ENCODE data around the gene MMP20. TPM values are rescaled to one million over a fixed set of nuclear protein-coding genes. Genes with fewer than 3 reads are reported as not detected.

MMP20 gene
- polyA plus RNA-seq, 3 donors: not detected

- Mint-ChIP-seq H3K27me3 (ENCODE audit: low read depth in 3 of 3) (peaks cover 0 to 3% (median 2%) of the 10 kb centered on the region in 3 donors), H3K9me3 (peaks cover 3 to 18% (median 11%) of the 10 kb centered on the region in 7 donors), H3K36me3 (no peaks in the 10 kb centered on the region), H3K4me3 (no peak overlapping the region), H3K4me1 (peaks cover 31% of the 10 kb centered on the region), H3K27ac (no peak overlapping the region)
- H3K4me2 ChIP-seq (replicated peaks; ENCODE audit: extremely low read depth, low read length, poor library complexity, severe bottlenecking): no peak overlapping the region
- H3K4me1 ChIP-seq (ENCODE audit: control insufficient read depth in 1 of 2, insufficient read depth in 2 of 2, low read length in 2 of 2): peaks cover 18 to 36% of the 10 kb centered on the region in 2 donors
- H4K20me1 ChIP-seq (ENCODE audit: insufficient read depth, low read length): no peaks in the 10 kb centered on the region
- no peak overlapping the region for H3K4me3 ChIP-seq (replicated peaks in 1 of 3; ENCODE audit: low read depth in 2 of 3, low read length in 3 of 3)
- intact Hi-C loops (cut with micrococcal nuclease): no loop called here
- DNase-seq: no peak
- no peaks in the 10 kb centered on the region for H3K36me3 ChIP-seq (replicated peaks in 1 of 2; ENCODE audit: control insufficient read depth in 1 of 2, insufficient read depth in 2 of 2, low read length in 2 of 2)
- no peaks in the 10 kb centered on the region for H3K27me3 ChIP-seq (ENCODE audit: control insufficient read depth in 2 of 2, insufficient read depth in 2 of 2, low read length in 2 of 2)
- H2AFZ ChIP-seq (ENCODE audit: insufficient read depth, low read depth, low read length, poor library complexity, severe bottlenecking): no peak overlapping the region
- no peaks in the 10 kb centered on the region for H3K79me2 ChIP-seq (ENCODE audit: insufficient read depth, low read length)
- H3K9ac ChIP-seq (ENCODE audit: insufficient read depth, low read length, poor library complexity, severe bottlenecking): no peak overlapping the region
- H3K27ac ChIP-seq (ENCODE audit: low read depth in 1 of 2, low read length in 2 of 2): no peak overlapping the region
- WGBS (ENCODE audit: insufficient coverage): 100% methylated on average over 1 of the region's 2 CpGs
- no peak for TF ChIP-seq CTCF (IDR thresholded peaks at IDR 0.05)
- peaks cover 8 to 9% of the 10 kb centered on the region in 2 donors for H3K9me3 ChIP-seq (replicated peaks in 1 of 2; ENCODE audit: control insufficient read depth in 1 of 2, insufficient read depth in 1 of 2, low read length in 2 of 2)
These were observed 52.4 kb downstream of the MMP20 start for GRCh38 chr11:102572554-102573220.

- Histone ChIP-seq H3K4me3 (replicated peaks in 1 of 3; ENCODE audit: low read depth in 2 of 3, low read length in 3 of 3) (no peak overlapping the region), H3K4me2 (replicated peaks; ENCODE audit: extremely low read depth, low read length, poor library complexity, severe bottlenecking) (no peak overlapping the region), H2AFZ (ENCODE audit: insufficient read depth, low read depth, low read length, poor library complexity, severe bottlenecking) (no peak overlapping the region), H3K9ac (ENCODE audit: insufficient read depth, low read length, poor library complexity, severe bottlenecking) (no peak overlapping the region), H3K27ac (ENCODE audit: low read depth in 1 of 2, low read length in 2 of 2) (no peak overlapping the region), H3K4me1 (ENCODE audit: control insufficient read depth in 1 of 2, insufficient read depth in 2 of 2, low read length in 2 of 2) (peaks cover 7 to 16% of the 10 kb centered on the region in 2 donors), H3K9me3 (replicated peaks in 1 of 2; ENCODE audit: control insufficient read depth in 1 of 2, insufficient read depth in 1 of 2, low read length in 2 of 2) (peaks cover 10 to 12% of the 10 kb centered on the region in 2 donors), H4K20me1 (ENCODE audit: insufficient read depth, low read length) (no peaks in the 10 kb centered on the region), H3K27me3 (ENCODE audit: control insufficient read depth in 2 of 2, insufficient read depth in 2 of 2, low read length in 2 of 2) (no peaks in the 10 kb centered on the region), H3K79me2 (ENCODE audit: insufficient read depth, low read length) (no peaks in the 10 kb centered on the region), H3K36me3 (replicated peaks in 1 of 2; ENCODE audit: control insufficient read depth in 1 of 2, insufficient read depth in 2 of 2, low read length in 2 of 2) (no peaks in the 10 kb centered on the region)
- no peak for TF ChIP-seq CTCF (IDR thresholded peaks at IDR 0.05)
- Mint-ChIP-seq H3K27me3 (ENCODE audit: low read depth in 3 of 3) (peaks cover 0 to 3% (median 2%) of the 10 kb centered on the region in 3 donors), H3K9me3 (peaks cover 9 to 26% (median 18%) of the 10 kb centered on the region in 7 donors), H3K4me1 (peaks cover 15% of the 10 kb centered on the region), H3K36me3 (peaks cover 0 to 2% of the 10 kb centered on the region in 2 donors), H3K4me3 (no peak overlapping the region), H3K27ac (no peak overlapping the region)
- intact Hi-C loops (cut with micrococcal nuclease): no loop called here
- no peak for DNase-seq
- WGBS (ENCODE audit: insufficient coverage): 100% methylated on average over 1 of the region's 3 CpGs
These were observed 56.3 kb downstream of the MMP20 start for GRCh38 chr11:102568851-102569250.

Data from CD14-positive monocyte (primary cell).